ENCODE data around the gene BCAN. TPM values are rescaled to one million over a fixed set of nuclear protein-coding genes. Genes with fewer than 3 reads are reported as not detected.
"Not testable (repeated sequence)": the region's sequence is repeated elsewhere in the genome, so short reads cannot be mapped to it uniquely, and the experiment has no call there.

Gene BCAN
- polyA plus RNA-seq, 4 donors, result 0.36 to 1.9 TPM; not detected in 2

DNA sequence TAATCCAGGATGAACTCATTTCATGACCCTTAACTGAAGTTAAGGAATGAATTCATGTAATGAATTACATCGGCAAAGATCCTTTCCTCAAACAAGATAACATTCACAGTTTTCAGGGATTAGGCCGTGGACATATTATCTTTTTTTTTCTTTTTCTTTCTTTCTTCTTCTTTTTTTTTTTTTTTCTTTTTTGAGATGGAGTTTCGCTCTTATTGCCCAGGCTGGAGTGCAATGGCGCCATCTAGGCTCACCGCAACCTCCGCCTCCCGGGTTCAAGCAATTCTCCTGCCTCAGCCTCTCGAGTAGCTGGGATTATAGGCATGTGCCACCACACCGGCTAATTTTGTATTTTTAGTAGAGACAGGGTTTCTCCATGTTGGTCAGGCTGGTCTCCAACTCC, 10.8 kb upstream of the BCAN start:
- not testable (repeated sequence) for H3K4me3 ChIP-seq (ENCODE audit: low read depth in 1 of 3, low read length in 3 of 3); H3K36me3 ChIP-seq (ENCODE audit: control insufficient read depth in 3 of 3, insufficient read depth in 2 of 3, low read depth in 1 of 3, low read length in 3 of 3); H3K27ac ChIP-seq (ENCODE audit: low read depth in 1 of 3, low read length in 2 of 3); H3K4me1 ChIP-seq (ENCODE audit: control insufficient read depth in 3 of 3, insufficient read depth in 2 of 3, low read depth in 1 of 3, low read length in 2 of 3); DNase-seq; H3K9me3 ChIP-seq (ENCODE audit: control insufficient read depth in 2 of 2, insufficient read depth in 1 of 2, low read depth in 1 of 2, low read length in 1 of 2); FAIRE-seq
- H3K27me3 ChIP-seq (ENCODE audit: control insufficient read depth in 3 of 3, insufficient read depth in 3 of 3, low read length in 3 of 3), result peaks cover 0 to 57% (median 6%) of the 10 kb centered on the region in 3 donors
- WGBS, 3 donors, result 49 to 50% (median 49%) methylated on average over 9 of the region's 9 CpGs

DNA sequence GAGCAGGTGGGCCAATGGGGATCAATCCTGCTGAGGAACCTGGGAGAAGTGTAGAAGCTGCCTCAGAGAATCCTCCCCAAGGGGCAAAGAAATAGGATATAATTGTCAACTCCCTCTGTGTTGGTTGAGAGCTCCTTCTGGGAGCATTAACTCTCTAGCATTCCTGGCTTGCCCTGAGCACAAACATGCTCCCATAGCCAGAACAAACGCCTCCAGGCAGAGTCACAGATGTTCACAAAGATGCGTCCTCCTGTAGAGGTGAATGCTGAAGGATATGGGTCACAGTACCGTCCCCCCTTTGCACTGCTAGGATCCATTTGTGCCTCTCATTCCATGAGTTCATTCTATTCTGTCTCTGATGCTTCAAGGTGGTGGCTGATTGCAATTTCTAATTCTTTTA, 9.6 kb upstream of the BCAN start:
- WGBS, 3 donors, result 52 to 65% (median 58%) methylated on average over 3 of the region's 3 CpGs
- Histone ChIP-seq H3K4me1 (ENCODE audit: control insufficient read depth in 3 of 3, insufficient read depth in 2 of 3, low read depth in 1 of 3, low read length in 2 of 3) (no peaks in the 10 kb centered on the region), H3K27ac (ENCODE audit: low read depth in 1 of 3, low read length in 2 of 3) (no peak overlapping the region), H3K9me3 (ENCODE audit: control insufficient read depth in 2 of 2, insufficient read depth in 1 of 2, low read depth in 1 of 2, low read length in 1 of 2) (no peaks in the 10 kb centered on the region), H3K27me3 (ENCODE audit: control insufficient read depth in 3 of 3, insufficient read depth in 3 of 3, low read length in 3 of 3) (peaks cover 0 to 60% (median 7%) of the 10 kb centered on the region in 3 donors), H3K36me3 (ENCODE audit: control insufficient read depth in 3 of 3, insufficient read depth in 2 of 3, low read depth in 1 of 3, low read length in 3 of 3) (no peaks in the 10 kb centered on the region), H3K4me3 (ENCODE audit: low read depth in 1 of 3, low read length in 3 of 3) (no peak overlapping the region)
- FAIRE-seq (no peak), DNase-seq (no peak)

DNA sequence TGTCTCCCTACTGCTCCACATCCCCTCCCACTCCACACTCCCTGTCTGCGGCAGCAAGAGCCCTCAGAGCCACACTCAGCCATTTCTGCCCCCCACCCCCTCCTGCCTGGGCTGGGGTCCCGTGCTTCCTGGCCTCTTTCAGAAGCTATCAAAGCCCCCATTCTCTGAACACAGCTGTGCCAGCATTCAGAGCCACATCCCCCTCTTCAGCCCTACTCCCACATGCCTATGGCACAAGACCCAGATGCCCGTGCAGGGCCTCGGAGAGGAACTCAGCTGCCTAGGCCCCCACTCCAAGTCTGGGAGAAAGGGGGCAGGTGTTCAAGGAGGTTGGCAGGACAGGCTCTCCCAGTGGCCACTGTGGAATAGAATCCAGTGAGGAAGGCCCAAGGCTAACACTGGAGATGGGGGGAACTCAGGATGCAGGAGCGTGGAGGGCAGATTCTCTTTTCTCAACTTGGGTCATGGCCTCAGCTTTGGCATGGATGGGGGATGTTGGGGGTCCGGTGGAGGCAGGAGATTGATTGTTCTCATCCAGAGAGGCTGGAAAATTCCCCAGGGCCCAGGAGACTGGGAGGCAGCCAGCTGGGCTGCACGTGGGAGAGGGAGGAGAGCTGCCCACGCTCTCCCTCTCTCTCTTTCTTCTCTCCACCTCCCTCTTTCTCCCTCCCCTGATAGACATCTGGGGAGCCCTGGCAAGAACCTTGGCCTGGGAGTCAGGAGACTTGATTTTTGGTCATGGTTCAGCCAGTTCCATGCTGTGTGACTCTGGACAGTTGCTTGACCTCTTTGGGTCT, 3.5 kb upstream of the BCAN start:
- DNase-seq (no peak), FAIRE-seq (no peak)
- Histone ChIP-seq H3K27me3 (ENCODE audit: control insufficient read depth in 3 of 3, insufficient read depth in 3 of 3, low read length in 3 of 3) (peaks cover 3 to 83% (median 21%) of the 10 kb centered on the region in 3 donors), H3K36me3 (ENCODE audit: control insufficient read depth in 3 of 3, insufficient read depth in 2 of 3, low read depth in 1 of 3, low read length in 3 of 3) (peaks cover 0 to under 1% (median 0%) of the 10 kb centered on the region in 3 donors), H3K27ac (ENCODE audit: low read depth in 1 of 3, low read length in 2 of 3) (no peak overlapping the region), H3K4me3 (ENCODE audit: low read depth in 1 of 3, low read length in 3 of 3) (no peak overlapping the region), H3K9me3 (ENCODE audit: control insufficient read depth in 2 of 2, insufficient read depth in 1 of 2, low read depth in 1 of 2, low read length in 1 of 2) (no peaks in the 10 kb centered on the region), H3K4me1 (ENCODE audit: control insufficient read depth in 3 of 3, insufficient read depth in 2 of 3, low read depth in 1 of 3, low read length in 2 of 3) (peaks cover 0 to 15% (median 0%) of the 10 kb centered on the region in 3 donors)
- WGBS, 3 donors, result 43 to 52% (median 49%) methylated on average over 8 of the region's 8 CpGs

DNA sequence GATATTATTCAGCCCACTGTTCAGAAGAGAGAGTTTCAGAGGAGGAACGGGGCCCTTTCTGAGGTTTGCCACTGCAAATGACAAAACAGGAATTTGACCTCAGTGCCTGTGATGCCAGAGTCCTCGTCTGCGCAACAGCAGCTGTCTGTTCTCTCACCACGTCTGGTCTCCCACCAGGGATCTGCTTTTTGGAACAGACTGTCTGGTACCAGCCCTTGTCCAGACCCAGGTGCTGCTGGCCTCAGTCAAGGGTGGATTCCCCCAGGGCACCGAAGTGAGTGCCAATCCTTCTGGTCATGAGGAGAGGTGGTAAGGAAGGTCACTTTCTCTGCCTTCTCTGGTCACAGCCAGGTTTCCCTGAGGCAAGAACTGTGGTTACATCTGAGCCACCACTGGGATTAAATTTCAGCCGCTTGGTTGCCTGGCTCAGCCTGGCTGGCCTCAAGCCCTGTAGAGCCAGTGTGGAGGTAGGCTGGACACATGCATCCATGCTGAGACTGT, 2.3 kb upstream of the BCAN start:
- Histone ChIP-seq H3K9me3 (ENCODE audit: control insufficient read depth in 2 of 2, insufficient read depth in 1 of 2, low read depth in 1 of 2, low read length in 1 of 2) (no peaks in the 10 kb centered on the region), H3K27me3 (ENCODE audit: control insufficient read depth in 3 of 3, insufficient read depth in 3 of 3, low read length in 3 of 3) (peaks cover 3 to 73% (median 22%) of the 10 kb centered on the region in 3 donors), H3K27ac (ENCODE audit: low read depth in 1 of 3, low read length in 2 of 3) (no peak overlapping the region), H3K4me1 (ENCODE audit: control insufficient read depth in 3 of 3, insufficient read depth in 2 of 3, low read depth in 1 of 3, low read length in 2 of 3) (peaks cover 0 to 15% (median 0%) of the 10 kb centered on the region in 3 donors), H3K36me3 (ENCODE audit: control insufficient read depth in 3 of 3, insufficient read depth in 2 of 3, low read depth in 1 of 3, low read length in 3 of 3) (peaks cover 0 to 12% (median 0%) of the 10 kb centered on the region in 3 donors), H3K4me3 (ENCODE audit: low read depth in 1 of 3, low read length in 3 of 3) (no peak overlapping the region)
- no peak for FAIRE-seq
- WGBS, 3 donors, result 23 to 50% (median 26%) methylated on average over 6 of the region's 6 CpGs
- no peak for DNase-seq

DNA sequence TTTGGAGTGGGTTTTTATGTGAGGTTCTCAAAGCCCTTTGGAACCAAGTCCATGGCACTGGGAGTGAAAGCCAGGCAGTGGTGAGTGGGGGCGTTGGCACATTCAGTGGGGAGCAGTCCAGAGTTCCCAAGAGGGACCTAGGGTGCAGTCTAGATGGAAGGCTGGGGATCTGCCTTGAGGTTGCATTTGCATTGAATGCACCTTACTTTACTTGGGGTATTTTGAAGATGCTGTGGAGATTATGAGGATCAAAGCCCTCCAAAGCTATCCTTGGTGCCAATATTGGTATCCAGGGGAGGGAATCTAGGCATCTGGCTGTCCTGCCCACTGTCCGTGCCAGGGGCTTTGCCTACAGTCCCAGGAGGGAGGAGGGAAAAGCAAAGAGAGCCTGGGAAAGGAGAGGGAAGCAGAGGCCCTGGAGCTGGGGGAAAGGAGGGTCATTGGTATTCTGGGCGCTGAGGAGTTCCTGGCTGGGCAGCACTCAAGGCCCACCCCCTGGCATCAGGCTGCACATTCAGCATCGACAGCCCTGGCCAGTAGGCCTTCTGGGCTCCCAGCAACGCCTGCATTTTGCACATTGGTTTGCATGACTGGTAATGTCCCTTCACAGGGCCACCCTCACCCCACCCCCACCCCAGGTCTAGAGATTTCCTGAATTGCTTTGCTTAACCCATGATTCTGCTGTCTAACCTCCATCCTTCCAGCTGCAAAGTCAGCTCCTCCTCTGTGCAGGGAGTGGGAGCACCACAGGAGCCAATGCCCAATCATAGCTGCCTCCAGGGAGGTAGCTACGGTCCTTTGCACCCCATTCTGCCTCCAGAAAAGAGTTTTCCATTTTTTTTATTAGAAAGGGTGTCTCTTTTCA, 843 bp upstream of the BCAN start:
- FAIRE-seq, result no peak
- Histone ChIP-seq H3K27ac (ENCODE audit: low read depth in 1 of 3, low read length in 2 of 3) (no peak overlapping the region), H3K4me1 (ENCODE audit: control insufficient read depth in 3 of 3, insufficient read depth in 2 of 3, low read depth in 1 of 3, low read length in 2 of 3) (peaks cover 0 to 15% (median 0%) of the 10 kb centered on the region in 3 donors), H3K27me3 (ENCODE audit: control insufficient read depth in 3 of 3, insufficient read depth in 3 of 3, low read length in 3 of 3) (peaks cover 3 to 68% (median 26%) of the 10 kb centered on the region in 3 donors), H3K9me3 (ENCODE audit: control insufficient read depth in 2 of 2, insufficient read depth in 1 of 2, low read depth in 1 of 2, low read length in 1 of 2) (no peaks in the 10 kb centered on the region), H3K36me3 (ENCODE audit: control insufficient read depth in 3 of 3, insufficient read depth in 2 of 3, low read depth in 1 of 3, low read length in 3 of 3) (peaks cover 0 to 19% (median 3%) of the 10 kb centered on the region in 3 donors), H3K4me3 (ENCODE audit: low read depth in 1 of 3, low read length in 3 of 3) (peak overlapping the region in 1 of 3 donors; percentile 0)
- 37 to 47% (median 37%) methylated on average over 6 of the region's 6 CpGs for WGBS, 3 donors
- no peak for DNase-seq

DNA sequence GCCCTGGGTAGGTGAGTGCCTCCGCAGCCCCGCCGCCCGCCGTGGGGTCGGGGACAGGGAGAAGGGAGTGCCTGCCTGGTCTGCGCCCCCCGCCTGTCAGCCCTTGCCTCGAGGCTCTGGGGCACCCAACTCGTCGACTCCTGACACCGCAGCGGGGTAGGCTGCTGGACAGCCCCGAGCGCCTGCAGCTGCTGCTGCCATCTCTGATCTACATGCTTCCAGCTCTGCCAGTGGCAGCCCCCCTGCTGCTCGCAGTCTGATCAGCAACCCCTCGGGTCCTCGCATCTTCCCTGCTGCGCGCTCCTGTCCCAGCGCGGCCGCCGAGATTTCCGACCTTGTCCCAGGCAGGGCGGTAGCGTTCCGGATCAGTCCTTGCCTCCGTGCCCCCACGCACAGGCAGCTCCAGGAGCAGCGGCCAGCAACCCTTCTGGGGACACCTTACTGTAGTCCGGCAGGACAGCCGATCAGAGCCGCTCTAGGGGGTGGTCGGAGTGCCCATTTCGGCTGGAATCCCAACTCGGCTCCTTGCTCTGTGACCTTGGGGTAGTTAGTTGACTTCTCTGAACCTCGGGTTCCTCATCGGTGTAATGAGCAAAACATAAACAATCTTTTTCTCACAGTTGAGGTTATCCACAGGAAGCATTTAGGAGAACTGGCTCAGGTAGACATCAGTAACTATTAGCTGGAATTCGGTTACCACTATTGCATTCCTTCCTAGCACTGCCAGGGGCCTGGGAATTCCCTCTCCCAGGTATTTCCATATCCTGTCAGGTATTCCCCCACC, 540 bp downstream of the BCAN start:
- no peak overlapping the region for H3K27ac ChIP-seq (ENCODE audit: low read depth in 1 of 3, low read length in 2 of 3)
- peaks cover 3 to 71% (median 28%) of the 10 kb centered on the region in 3 donors for H3K27me3 ChIP-seq (ENCODE audit: control insufficient read depth in 3 of 3, insufficient read depth in 3 of 3, low read length in 3 of 3)
- WGBS, 3 donors, result 31 to 67% (median 55%) methylated on average over 30 to 40 of the region's 40 CpGs
- H3K36me3 ChIP-seq (ENCODE audit: control insufficient read depth in 3 of 3, insufficient read depth in 2 of 3, low read depth in 1 of 3, low read length in 3 of 3), result peaks cover 0 to 23% (median 5%) of the 10 kb centered on the region in 3 donors
- H3K4me3 ChIP-seq (ENCODE audit: low read depth in 1 of 3, low read length in 3 of 3), result peak overlapping the region in 1 of 3 donors; percentile 27
- H3K9me3 ChIP-seq (ENCODE audit: control insufficient read depth in 2 of 2, insufficient read depth in 1 of 2, low read depth in 1 of 2, low read length in 1 of 2), result no peaks in the 10 kb centered on the region
- peak in 1 of 2 donors; percentile 25 for DNase-seq
- FAIRE-seq, result no peak
- peaks cover 0 to 15% (median 0%) of the 10 kb centered on the region in 3 donors for H3K4me1 ChIP-seq (ENCODE audit: control insufficient read depth in 3 of 3, insufficient read depth in 2 of 3, low read depth in 1 of 3, low read length in 2 of 3)

DNA sequence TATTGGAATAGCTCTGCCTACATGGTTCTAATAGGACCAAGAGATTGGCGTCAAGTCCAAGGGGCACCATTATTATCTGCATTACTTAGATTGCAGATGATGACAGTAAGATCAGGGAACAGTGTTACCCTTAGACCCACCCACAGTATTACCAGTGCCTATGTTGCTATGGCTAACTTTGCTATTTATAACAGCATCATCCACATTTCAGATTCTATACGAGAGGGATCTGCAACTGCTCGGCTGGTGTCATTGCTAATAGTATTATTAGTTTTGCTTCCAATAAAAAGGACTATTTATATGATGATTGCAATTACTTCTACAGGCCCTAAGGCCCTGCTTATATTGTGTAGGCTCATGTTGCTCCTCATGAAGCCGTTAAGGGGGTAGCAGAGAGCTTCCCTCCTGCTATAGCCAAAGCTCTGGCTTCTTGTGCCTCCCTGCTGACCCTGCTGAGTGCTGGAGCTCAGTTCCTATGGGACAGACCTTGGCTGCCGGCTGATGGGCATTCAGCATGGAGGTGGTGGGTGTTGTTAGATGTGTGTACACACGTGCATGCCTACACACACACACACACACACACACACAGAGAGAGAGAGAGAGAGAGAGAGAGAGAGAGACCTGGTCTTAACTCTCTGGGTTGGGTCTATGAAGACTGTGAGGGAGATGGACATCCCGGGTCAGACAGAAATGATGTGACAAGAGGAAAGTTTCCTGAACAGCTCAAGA, 1.3 kb downstream of the BCAN start:
- 49 to 57% (median 55%) methylated on average over 7 of the region's 7 CpGs for WGBS, 3 donors
- H3K27me3 ChIP-seq (ENCODE audit: control insufficient read depth in 3 of 3, insufficient read depth in 3 of 3, low read length in 3 of 3), result peaks cover 3 to 71% (median 22%) of the 10 kb centered on the region in 3 donors
- FAIRE-seq (no peak), DNase-seq (peak; percentile 49 to 58)
- no peak overlapping the region for H3K27ac ChIP-seq (ENCODE audit: low read depth in 1 of 3, low read length in 2 of 3)
- H3K4me1 ChIP-seq (ENCODE audit: control insufficient read depth in 3 of 3, insufficient read depth in 2 of 3, low read depth in 1 of 3, low read length in 2 of 3), result peaks cover 0 to 15% (median 0%) of the 10 kb centered on the region in 3 donors
- H3K4me3 ChIP-seq (ENCODE audit: low read depth in 1 of 3, low read length in 3 of 3), result no peak overlapping the region
- H3K9me3 ChIP-seq (ENCODE audit: control insufficient read depth in 2 of 2, insufficient read depth in 1 of 2, low read depth in 1 of 2, low read length in 1 of 2), result no peaks in the 10 kb centered on the region
- H3K36me3 ChIP-seq (ENCODE audit: control insufficient read depth in 3 of 3, insufficient read depth in 2 of 3, low read depth in 1 of 3, low read length in 3 of 3), result peaks cover 0 to 23% (median 5%) of the 10 kb centered on the region in 3 donors

Measured in small intestine (tissue), 7 donors.